ENCODE measurements around the gene TRAPPC3.

The TRAPPC3 gene

GRCh38 chr1:36178471-36179219 lies 29.4 kb upstream of the TRAPPC3 start:
- DNase-seq (ENCODE audit: low read depth): no peak

GRCh38 chr1:36177589-36178431 lies 28.5 kb upstream of the TRAPPC3 start:
- H3K4me3 ChIP-seq (ENCODE audit: low read depth, low read length): no peak overlapping the region
- no peak for DNase-seq (ENCODE audit: low read depth)
- TF ChIP-seq, protein P1, sequence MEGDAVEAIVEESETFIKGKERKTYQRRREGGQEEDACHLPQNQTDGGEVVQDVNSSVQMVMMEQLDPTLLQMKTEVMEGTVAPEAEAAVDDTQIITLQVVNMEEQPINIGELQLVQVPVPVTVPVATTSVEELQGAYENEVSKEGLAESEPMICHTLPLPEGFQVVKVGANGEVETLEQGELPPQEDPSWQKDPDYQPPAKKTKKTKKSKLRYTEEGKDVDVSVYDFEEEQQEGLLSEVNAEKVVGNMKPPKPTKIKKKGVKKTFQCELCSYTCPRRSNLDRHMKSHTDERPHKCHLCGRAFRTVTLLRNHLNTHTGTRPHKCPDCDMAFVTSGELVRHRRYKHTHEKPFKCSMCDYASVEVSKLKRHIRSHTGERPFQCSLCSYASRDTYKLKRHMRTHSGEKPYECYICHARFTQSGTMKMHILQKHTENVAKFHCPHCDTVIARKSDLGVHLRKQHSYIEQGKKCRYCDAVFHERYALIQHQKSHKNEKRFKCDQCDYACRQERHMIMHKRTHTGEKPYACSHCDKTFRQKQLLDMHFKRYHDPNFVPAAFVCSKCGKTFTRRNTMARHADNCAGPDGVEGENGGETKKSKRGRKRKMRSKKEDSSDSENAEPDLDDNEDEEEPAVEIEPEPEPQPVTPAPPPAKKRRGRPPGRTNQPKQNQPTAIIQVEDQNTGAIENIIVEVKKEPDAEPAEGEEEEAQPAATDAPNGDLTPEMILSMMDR (conservative IDR thresholded peaks at IDR 0.05; ENCODE audit: low read depth, low read length): no peak

More at GRCh38 chr1:36178471-36179219, 29.4 kb upstream of the TRAPPC3 start:
- TF ChIP-seq, protein P1 (conservative IDR thresholded peaks at IDR 0.05; ENCODE audit: low read depth, low read length): no peak
- no peak overlapping the region for H3K4me3 ChIP-seq (ENCODE audit: low read depth, low read length)

DNA sequence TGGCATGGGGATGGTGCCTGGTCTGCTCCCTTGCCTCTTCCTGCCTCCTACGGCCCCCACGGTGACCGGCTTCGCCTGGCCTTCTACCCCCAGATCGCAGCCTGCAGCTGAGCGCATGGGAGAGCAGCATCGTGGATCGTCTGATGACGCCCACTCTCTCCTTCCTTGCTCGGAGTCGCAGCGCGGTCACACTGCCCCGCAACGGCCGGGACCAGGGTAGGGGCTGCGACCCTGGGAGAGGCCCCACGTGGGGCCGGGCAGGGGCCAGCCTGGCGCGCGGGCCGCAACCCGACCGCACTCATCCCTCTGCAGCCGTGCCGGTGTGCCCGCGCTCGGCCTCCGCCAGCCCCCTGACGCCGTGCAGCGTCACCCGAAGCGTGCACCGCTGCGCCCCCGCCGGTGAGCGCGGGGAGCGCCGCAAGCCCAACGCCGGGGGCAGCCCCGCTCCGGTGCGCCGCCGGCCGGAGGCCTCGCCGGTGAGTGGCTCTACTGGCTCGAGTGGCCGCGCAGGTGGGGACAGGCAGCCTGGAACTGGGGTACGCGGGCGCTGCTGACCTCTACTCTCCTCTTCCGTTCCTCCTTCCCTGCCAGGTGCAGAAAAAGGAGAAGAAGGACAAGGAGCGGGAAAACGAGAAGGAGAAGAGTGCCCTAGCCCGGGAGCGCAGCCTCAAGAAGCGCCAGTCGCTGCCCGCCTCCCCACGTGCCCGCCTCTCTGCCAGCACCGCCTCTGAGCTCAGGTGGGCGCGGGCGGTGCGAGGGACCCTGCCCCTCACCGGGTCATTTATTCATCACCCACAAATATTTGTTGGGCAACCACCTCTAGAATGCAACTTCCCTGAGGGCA lies 27.0 kb upstream of the TRAPPC3 start:
- no peak overlapping the region for H3K4me3 ChIP-seq (ENCODE audit: low read depth, low read length)
- no peak for DNase-seq (ENCODE audit: low read depth)
- TF ChIP-seq, protein P1 (conservative IDR thresholded peaks at IDR 0.05; ENCODE audit: low read depth, low read length): no peak

- peak; percentile 86 for DNase-seq (ENCODE audit: low read depth)
- no peak overlapping the region for H3K4me3 ChIP-seq (ENCODE audit: low read depth, low read length)
- TF ChIP-seq, protein P1 (conservative IDR thresholded peaks at IDR 0.05; ENCODE audit: low read depth, low read length): no peak
These were observed 26.1 kb upstream of the TRAPPC3 start for GRCh38 chr1:36175137-36176095.

- H3K4me3 ChIP-seq (ENCODE audit: low read depth, low read length): no peak overlapping the region
- TF ChIP-seq, protein P1 (conservative IDR thresholded peaks at IDR 0.05; ENCODE audit: low read depth, low read length): no peak
- DNase-seq (ENCODE audit: low read depth): no peak
These were observed 25.4 kb upstream of the TRAPPC3 start for GRCh38 chr1:36174713-36175112.

- TF ChIP-seq, protein P1 (conservative IDR thresholded peaks at IDR 0.05; ENCODE audit: low read depth, low read length): no peak
- DNase-seq (ENCODE audit: low read depth): peak; percentile 61
- no peak overlapping the region for H3K4me3 ChIP-seq (ENCODE audit: low read depth, low read length)
These were observed 23.7 kb upstream of the TRAPPC3 start for GRCh38 chr1:36172983-36173382.
